OCI-LY1 (cell line): Measurements from ENCODE around the gene CATSPERD.

Experiments used
- CTCF ChIP-seq: fragments of 200-600 bp; sonication (generic), shearing (Covaris generic); IDR thresholded peaks from 2 replicates; pipeline ENCODE4 v1.5.1; 2017; ENCODE audit warnings: mild to moderate bottlenecking, antibody characterized with exemption, low read length, moderate library complexity, mixed read lengths
- EZH2 ChIP-seq: fragments of 200-600 bp; sonication (generic), shearing (Covaris generic); IDR thresholded peaks from 2 replicates; pipeline ENCODE4 v1.8.0; 2017; ENCODE audit warnings: borderline replicate concordance, mixed run types, mild to moderate bottlenecking, antibody characterized with exemption, low read length, moderate library complexity, mixed read lengths

DNA sequence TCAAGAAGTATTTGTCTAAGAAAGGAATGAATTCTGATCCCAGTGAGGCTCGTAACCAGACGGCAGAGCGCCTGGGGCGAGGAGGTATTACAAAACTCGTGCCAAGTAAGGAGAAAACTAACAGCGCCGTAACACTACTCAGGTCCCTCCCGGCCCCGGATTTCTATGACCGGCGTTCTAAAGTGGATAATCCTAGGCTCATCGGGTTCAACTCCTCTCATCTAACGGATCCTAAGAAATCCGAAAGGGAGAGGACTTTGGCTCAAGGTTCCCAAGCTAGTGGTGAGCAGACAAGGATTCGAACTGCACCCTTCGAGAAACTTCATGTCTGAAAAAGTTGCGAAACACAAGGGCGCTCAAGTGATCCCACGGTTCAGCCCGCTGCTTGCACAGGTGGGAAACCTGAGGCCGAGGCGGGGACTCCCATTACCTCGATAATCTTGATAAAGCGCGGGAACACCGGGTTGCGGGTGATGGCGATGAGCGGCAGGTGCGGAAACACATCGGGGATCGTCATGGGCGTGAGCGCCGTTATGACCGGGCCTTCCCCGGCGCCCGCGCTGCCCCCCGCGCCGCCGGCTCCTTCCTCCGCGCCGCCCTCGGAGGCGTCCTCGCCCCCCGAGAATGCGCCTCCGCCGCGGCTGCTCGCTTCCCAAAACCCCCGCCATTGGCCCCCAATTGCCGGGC is 1.0 kb upstream of the CATSPERD start:
- TF ChIP-seq CTCF (no peak), EZH2 (no peak)
